GM18909 (cell line): ENCODE results near the gene PHLDB2.

Experiments used
- ATAC-seq: cut with Tn5 transposase; IDR thresholded peaks from one replicate; pipeline ENCODE4 v1.9.1; 2021; ENCODE audit warnings: mild to moderate bottlenecking; ENCODE audit not compliant: unreplicated experiment, poor library complexity

Gene PHLDB2

GRCh38 chr3:111848778-111849177 lies 10.3 kb upstream of the PHLDB2 start:
- ATAC-seq = no peak

- ATAC-seq = no peak
Observed at GRCh38 chr3:111850537-111850936, 8.5 kb upstream of the PHLDB2 start.

GRCh38 chr3:111851511-111851954 lies 7.5 kb upstream of the PHLDB2 start:
- ATAC-seq = no peak

- no peak for ATAC-seq
Observed at GRCh38 chr3:111852540-111852939, 6.5 kb upstream of the PHLDB2 start.

GRCh38 chr3:111853068-111853467 lies 6.0 kb upstream of the PHLDB2 start:
- ATAC-seq = no peak

- ATAC-seq = no peak
Observed at GRCh38 chr3:111854990-111855389, 4.1 kb upstream of the PHLDB2 start.

GRCh38 chr3:111856501-111856900 lies 2.6 kb upstream of the PHLDB2 start:
- ATAC-seq = no peak

- no peak for ATAC-seq
Observed at GRCh38 chr3:111857474-111857873, 1.6 kb upstream of the PHLDB2 start.

GRCh38 chr3:111858642-111859041 lies 423 bp upstream of the PHLDB2 start:
- no peak for ATAC-seq

GRCh38 chr3:111859974-111860859 lies 1.2 kb downstream of the PHLDB2 start:
- ATAC-seq = peak; percentile 94

- ATAC-seq = no peak
Observed at GRCh38 chr3:111861391-111861790, 2.3 kb downstream of the PHLDB2 start.

GRCh38 chr3:111862415-111862814 lies 3.4 kb downstream of the PHLDB2 start:
- no peak for ATAC-seq

GRCh38 chr3:111862974-111863373 lies 3.9 kb downstream of the PHLDB2 start:
- ATAC-seq = no peak

- ATAC-seq = no peak
Observed at GRCh38 chr3:111863942-111864694, 5.1 kb downstream of the PHLDB2 start.

- ATAC-seq = no peak
Observed at GRCh38 chr3:111864821-111865656, 6.0 kb downstream of the PHLDB2 start.

GRCh38 chr3:111867889-111868426 lies 8.9 kb downstream of the PHLDB2 start:
- ATAC-seq = no peak

- ATAC-seq = no peak
Observed at GRCh38 chr3:111870620-111871019, 11.6 kb downstream of the PHLDB2 start.

- no peak for ATAC-seq
Observed at GRCh38 chr3:111871809-111872623, 13.0 kb downstream of the PHLDB2 start.

- no peak for ATAC-seq
Observed at GRCh38 chr3:111872979-111873378, 13.9 kb downstream of the PHLDB2 start.
